Activated naive CD8-positive, alpha-beta T cell treated with anti-CD3 and anti-CD28 coated beads, Interleukin-2, amount 10 ng/mL, durations not matched to agents 7 days and 5 days (primary cell): ENCODE data around the gene IZUMO2. TPM values are rescaled to one million over a fixed set of nuclear protein-coding genes. Genes with fewer than 3 reads are reported as not detected.
"Not testable (repeated sequence)": the region's sequence is repeated elsewhere in the genome, so short reads cannot be mapped to it uniquely, and the experiment has no call there.

Experiments used
- ATAC-seq: fragments of 150-1000 bp; cut with Tn5 transposase; one replicate; pipeline ENCODE4 v1.10.0; 2021; ENCODE audit warnings: low read depth, moderate library complexity
- POLR2A ChIA-PET: fragments of 350-600 bp; sonication (Branson Sonifier 250); formaldehyde crosslinking; loops from one replicate; lab custom pipeline; 2021; ENCODE audit warnings: antibody characterized with exemption; lab: Charles Lee
- DNase-seq: peaks from one replicate; pipeline ENCODE4 v3.0.0; 2021
- H3K27ac Mint-ChIP-seq: one replicate; pipeline ENCODE4 v1.8.0; 2022; ENCODE audit warnings: mild to moderate bottlenecking, mixed read lengths
- H3K27me3 Mint-ChIP-seq: one replicate; pipeline ENCODE4 v1.8.0; 2022; ENCODE audit warnings: mild to moderate bottlenecking, moderate library complexity, mixed read lengths
- H3K36me3 Mint-ChIP-seq: one replicate; pipeline ENCODE4 v1.8.0; 2021; ENCODE audit warnings: mild to moderate bottlenecking, mixed read lengths
- H3K4me1 Mint-ChIP-seq: one replicate; pipeline ENCODE4 v1.8.0; 2021; ENCODE audit warnings: mixed read lengths
- H3K4me3 Mint-ChIP-seq: one replicate; pipeline ENCODE4 v1.8.0; 2022; ENCODE audit warnings: mild to moderate bottlenecking, moderate library complexity, mixed read lengths
- H3K9me3 Mint-ChIP-seq: one replicate; pipeline ENCODE4 v1.8.0; 2021; ENCODE audit warnings: mixed read lengths
- total RNA-seq, 2 experiments: library from RNA; stranded (reverse); gene quantifications; one replicate each; pipeline ENCODE4 v1.2.3, GENCODE V29; 2021

Gene IZUMO2
- total RNA-seq, 2 experiments from 2014 or later, result not detected

DNA sequence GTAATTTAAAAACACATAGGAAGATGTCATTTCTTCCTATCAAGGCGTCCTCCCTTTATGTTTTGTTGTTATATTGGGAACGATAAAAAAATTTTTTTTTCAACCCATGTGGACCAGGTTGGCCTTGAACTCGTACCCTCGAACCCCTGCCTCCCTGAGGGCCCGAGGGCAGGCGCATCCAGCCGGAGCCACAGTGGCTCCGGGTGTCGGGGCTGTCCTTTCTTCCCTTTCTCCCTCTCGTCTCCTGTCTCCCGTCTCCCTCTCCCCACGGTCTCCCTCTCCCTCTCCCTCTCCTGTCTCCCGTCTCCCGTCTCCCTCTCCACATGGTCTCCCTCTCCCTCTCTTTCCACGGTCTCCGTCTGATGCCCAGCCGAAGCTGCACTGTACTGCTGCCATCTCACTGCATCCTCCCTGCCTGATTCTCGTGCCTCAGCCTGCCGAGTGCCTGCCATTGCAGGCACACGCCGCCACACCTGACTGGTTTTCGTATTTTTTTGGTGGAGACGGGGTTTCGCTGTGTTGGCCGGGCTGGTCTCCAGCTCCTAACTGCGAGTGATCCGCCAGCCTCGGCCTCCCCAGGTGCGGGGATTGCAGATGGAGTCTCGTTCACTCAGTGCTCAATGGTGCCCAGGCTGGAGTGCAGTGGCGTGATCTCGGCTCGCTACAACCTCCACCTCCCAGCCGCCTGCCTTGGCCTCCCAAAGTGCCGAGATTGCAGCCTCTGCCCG is 22.8 kb downstream of the IZUMO2 start:
- H3K4me3 Mint-ChIP-seq, H3K27ac Mint-ChIP-seq, POLR2A ChIA-PET, H3K27me3 Mint-ChIP-seq, ATAC-seq, H3K9me3 Mint-ChIP-seq, H3K36me3 Mint-ChIP-seq, DNase-seq, H3K4me1 Mint-ChIP-seq: not testable (repeated sequence)

DNA sequence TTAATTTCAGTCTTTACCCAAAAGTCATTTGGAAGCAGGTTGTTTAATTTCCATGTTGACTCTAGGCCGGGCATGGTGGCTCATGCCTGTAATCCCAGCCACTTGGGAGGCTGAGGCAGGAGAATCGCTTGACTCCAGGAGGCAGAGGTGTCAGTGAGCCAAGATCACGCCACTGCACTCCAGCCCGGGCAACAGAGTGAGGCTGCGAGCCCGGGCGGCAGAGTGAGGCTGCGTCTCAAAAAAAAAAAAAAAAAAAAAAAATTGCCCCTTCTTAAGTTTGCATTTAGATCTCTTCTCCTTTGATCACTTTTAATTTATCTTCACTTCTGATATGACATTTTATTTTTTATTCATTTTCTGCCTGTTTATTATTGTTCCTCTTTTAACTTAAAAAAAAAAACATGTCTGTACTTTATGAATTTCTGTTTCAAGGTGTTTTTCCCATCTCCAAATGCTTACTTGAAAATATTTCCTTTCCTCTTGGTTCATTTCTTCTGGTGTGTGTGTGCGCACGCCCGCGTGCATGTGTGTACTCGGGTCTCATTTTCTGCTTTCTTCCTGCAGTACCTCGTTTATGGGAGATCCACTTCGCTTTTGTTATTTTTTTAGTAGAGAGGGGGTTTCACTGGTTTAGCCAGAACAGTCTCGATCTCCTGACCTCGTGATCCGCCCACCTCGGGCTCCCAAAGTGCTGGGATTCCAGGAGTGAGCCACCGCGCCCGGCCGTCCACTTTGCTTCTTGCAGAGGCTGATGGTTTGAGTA is 26.3 kb downstream of the IZUMO2 start:
- H3K36me3 Mint-ChIP-seq, H3K27ac Mint-ChIP-seq, H3K4me3 Mint-ChIP-seq, H3K9me3 Mint-ChIP-seq, H3K27me3 Mint-ChIP-seq, POLR2A ChIA-PET, ATAC-seq, H3K4me1 Mint-ChIP-seq: not testable (repeated sequence)
- peak; percentile 42 for DNase-seq

DNA sequence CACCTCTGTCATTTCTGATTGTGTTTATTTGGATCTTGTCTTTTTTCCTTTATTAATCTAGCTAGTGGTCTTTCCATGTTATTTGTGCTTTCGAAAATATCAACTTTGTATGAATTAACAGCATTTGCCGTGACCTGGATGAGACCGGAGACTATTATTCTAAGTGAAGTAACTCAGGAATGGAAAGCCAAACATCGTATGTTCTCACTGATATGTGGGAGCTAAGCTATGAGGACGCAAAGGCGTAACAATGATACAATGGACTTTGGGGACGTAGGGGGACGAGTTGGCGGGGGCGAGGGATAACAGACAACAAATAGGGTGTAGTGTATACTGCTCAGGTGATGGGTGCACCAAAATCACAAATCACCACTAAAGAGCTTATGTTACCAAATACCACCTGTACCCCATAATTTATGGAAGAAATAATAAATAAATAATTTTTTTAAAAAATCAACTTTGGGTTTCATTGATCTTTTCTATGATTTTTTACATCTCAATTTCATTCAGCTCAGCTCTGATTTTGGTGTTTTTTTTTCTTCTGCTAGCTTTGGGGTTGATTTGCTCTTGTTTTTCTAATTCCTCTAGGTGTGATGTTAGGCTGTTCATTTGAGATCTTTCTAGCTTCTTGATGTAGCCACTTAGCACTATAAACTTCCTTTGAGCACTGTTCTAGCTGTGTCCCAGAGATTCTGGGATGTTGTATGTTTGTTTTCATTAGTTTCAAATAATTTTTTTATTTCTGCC is 27.1 kb downstream of the IZUMO2 start:
- H3K27ac Mint-ChIP-seq, H3K4me3 Mint-ChIP-seq, ATAC-seq, H3K36me3 Mint-ChIP-seq, H3K9me3 Mint-ChIP-seq, H3K4me1 Mint-ChIP-seq, H3K27me3 Mint-ChIP-seq, POLR2A ChIA-PET, DNase-seq: not testable (repeated sequence)

DNA sequence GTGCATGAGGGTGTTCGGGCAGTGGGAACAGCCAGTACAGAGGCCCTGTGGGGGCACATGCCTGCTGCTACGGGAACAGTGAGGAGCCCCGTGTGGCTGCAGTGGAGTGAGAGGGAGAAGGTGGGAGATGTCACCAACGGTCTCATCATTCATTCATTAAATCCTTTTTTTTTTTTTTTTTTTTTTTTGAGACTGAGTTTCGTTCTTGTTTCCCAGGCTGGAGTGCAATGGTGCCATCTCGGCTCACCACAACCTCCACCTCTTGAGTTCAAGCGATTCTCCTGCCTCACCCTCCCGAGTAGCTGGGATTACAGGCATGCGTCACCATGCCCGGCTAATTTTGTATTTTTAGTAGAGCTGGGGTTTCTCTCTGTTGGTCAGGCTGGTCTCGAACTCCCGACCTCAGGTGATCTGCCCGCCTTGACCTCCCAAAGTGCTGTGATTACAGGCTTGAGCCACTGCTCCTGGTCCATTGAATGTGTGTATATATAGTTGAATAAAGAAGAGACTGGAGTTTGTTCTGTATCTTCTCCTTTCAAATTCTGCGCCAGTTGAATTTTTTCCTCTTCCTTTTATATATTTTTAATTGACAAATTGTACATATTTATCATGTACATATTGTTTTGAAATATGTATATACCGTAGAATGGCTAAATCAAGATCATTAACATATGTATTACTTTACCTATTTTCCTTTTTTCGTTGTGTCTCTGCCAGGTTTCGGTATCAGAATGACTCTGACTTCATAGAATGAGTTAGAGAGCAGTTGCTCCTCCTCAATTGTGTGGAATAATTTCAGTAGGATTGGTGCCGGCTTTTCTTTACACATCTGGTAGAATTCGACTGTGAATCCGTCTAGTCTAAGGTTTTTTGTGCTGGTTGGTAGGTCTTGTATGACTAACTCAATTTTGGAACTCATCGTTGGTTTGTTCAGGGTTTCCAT is 28.0 kb downstream of the IZUMO2 start:
- not testable (repeated sequence) for H3K4me3 Mint-ChIP-seq, H3K27me3 Mint-ChIP-seq, ATAC-seq

DNA sequence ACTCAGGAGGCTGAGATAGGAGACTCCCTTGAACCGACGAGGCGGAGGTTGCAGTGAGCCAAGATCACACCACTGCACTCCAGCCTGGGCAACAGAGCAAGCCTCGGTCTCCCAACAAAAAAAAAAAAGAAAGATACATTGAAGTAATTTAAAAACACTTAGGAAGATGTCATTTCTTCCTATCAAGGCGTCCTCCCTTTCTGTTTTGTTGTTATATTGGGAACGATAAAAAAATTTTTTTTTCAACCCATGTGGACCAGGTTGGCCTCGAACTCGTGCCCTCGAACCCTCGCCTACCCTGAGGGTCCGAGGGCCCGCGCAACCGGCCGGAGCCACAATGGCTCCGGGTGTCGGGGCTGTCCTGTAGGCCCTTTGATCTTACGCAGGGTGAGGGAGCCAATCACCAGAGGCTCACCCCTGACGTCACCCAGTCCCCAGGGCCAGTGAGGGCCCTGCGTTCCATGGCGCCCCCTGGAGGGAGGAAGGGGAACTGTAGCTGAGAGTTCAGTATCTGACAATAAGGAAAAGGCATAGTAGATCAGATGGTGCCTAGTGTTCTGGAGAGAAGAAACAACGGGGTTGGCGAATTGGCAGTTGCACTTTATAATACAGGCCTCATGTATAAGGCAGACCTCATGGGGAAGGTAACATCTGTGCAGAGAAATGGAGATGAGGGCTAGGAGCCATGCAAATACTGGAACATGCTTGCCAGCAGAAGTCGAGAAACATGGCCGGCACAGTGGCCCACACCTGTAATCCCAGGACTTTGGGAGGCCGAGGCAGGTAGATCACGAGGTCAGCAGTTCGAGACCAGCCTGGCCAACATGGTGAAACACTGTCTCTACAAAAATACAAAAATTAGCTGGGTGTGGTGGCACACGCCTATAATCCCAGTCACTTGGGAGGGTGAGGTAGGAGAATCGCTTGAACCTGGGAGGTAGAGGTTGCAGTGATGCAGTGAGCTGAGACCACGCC is 29.3 kb downstream of the IZUMO2 start:
- H3K27me3 Mint-ChIP-seq, H3K9me3 Mint-ChIP-seq, H3K4me3 Mint-ChIP-seq, H3K27ac Mint-ChIP-seq, ATAC-seq, POLR2A ChIA-PET, H3K4me1 Mint-ChIP-seq, DNase-seq, H3K36me3 Mint-ChIP-seq: not testable (repeated sequence)

More for the DNA sequence above, 28.0 kb downstream of the IZUMO2 start:
- DNase-seq, POLR2A ChIA-PET, H3K4me1 Mint-ChIP-seq, H3K36me3 Mint-ChIP-seq, H3K9me3 Mint-ChIP-seq, H3K27ac Mint-ChIP-seq: not testable (repeated sequence)

DNA sequence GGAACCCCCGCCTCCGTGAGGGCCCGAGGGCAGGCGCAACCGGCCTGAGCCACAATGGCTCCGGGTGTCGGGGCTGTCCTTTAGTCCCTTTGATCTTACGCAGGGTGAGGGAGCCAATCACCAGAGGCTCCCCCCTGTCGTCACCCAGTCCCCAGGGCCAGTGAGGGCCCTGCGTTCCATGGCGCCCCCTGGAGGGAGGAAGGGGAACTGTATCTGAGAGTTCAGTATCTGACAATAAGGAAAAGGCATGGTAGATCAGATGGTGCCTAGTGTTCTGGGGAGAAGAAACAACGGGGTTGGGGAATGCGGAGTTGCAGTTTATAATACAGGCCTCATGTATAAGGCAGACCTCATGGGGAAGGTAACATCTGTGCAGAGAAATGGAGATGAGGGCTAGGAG is 59.1 kb downstream of the IZUMO2 start:
- ATAC-seq, H3K9me3 Mint-ChIP-seq, H3K4me3 Mint-ChIP-seq, H3K36me3 Mint-ChIP-seq, DNase-seq, H3K27ac Mint-ChIP-seq, POLR2A ChIA-PET, H3K4me1 Mint-ChIP-seq, H3K27me3 Mint-ChIP-seq: not testable (repeated sequence)

DNA sequence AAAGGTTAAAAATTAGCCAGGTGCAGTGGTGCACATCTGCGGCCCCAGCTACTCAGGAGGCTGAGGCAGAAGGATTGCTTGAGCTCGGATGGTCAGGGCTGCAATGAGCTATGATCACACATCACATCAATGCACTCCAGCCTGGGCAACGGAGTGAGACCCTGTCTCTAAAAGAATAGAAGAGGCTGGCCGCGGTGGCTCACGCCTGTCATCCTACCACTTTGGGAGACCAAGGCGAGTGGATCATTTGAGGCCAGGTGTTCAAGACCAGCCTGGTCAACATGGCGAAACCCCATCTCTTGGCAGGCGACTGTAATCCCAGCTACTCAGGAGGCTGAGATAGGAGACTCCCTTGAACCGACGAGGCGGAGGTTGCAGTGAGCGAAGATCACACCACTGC is 59.7 kb downstream of the IZUMO2 start:
- ATAC-seq, H3K27ac Mint-ChIP-seq, H3K4me1 Mint-ChIP-seq, H3K36me3 Mint-ChIP-seq, POLR2A ChIA-PET, DNase-seq, H3K4me3 Mint-ChIP-seq, H3K27me3 Mint-ChIP-seq, H3K9me3 Mint-ChIP-seq: not testable (repeated sequence)

Other genes with a start within 250 kb of the IZUMO2 start
- 1 to 10 TPM; 6.9 TPM for gene ATF5, start 234.1 kb downstream of the IZUMO2 start, total RNA-seq
- gene NUP62, start 233.8 kb downstream of the IZUMO2 start, total RNA-seq, result 100 to 1,000 TPM in 1 of 2 experiments, 10 to 100 TPM in 1; 94.2 to 105 TPM
- not detected for gene SIGLEC11, start 202.1 kb downstream of the IZUMO2 start, total RNA-seq
- 10 to 100 TPM; 81.2 to 82.1 TPM for gene VRK3, start 137.9 kb downstream of the IZUMO2 start, total RNA-seq
- gene ZNF473, start 137.3 kb downstream of the IZUMO2 start, total RNA-seq, result 10 to 100 TPM; 11.8 to 12.7 TPM
- not detected for gene MYH14, start 40.3 kb upstream of the IZUMO2 start, total RNA-seq
- gene KCNC3, start 166.1 kb upstream of the IZUMO2 start, total RNA-seq, result 1 to 10 TPM; 1.1 to 1.4 TPM
- 1 to 10 TPM; 4.8 to 5.4 TPM for gene NAPSA, start 202.4 kb upstream of the IZUMO2 start, total RNA-seq
- gene NR1H2, start 213.2 kb upstream of the IZUMO2 start, total RNA-seq, result 10 to 100 TPM; 81.6 to 82.8 TPM
- gene POLD1, start 221.1 kb upstream of the IZUMO2 start, total RNA-seq, result 100 to 1,000 TPM; 131 to 143 TPM